IMR-90 (cell line): ENCODE results near the gene GRIN1. TPM values are rescaled to one million over a fixed set of nuclear protein-coding genes. Genes with fewer than 3 reads are reported as not detected.

Source experiments
- ATAC-seq: fragments of 200-7000 bp; cut with Tn5 transposase; 2 replicates; pipeline ENCODE4 v1.9.1; 2020; ENCODE audit warnings: low read depth, mild to moderate bottlenecking, moderate library complexity
- BruUV-seq: library from RNA; stranded (reverse); fragments of 400-500 nt; replicated peaks from 2 replicates; lab custom pipeline; 2021; lab: Mats Ljungman, UMichigan
- CTCF ChIA-PET: fragments of 300-600 bp; formaldehyde crosslinking; extraction: SDS; loops from one replicate; lab custom pipeline; 2021; ENCODE audit warnings: antibody characterized with exemption; lab: Yijun Ruan, JAX
- POLR2A ChIA-PET: fragments of 300-600 bp; sonication (Branson Sonifier 250); formaldehyde crosslinking; loops from one replicate; lab custom pipeline; 2022; ENCODE audit warnings: antibody characterized with exemption; ENCODE audit not compliant: unreplicated experiment; lab: Charles Lee
- DNase-seq: peaks from one replicate; pipeline ENCODE4 v3.0.0; 2013
- H2AFZ ChIP-seq: replicated peaks from 2 replicates; pipeline ENCODE3; 2013; ENCODE audit warnings: low read length, mild to moderate bottlenecking; ENCODE audit not compliant: poor library complexity
- H2AK5ac ChIP-seq: 2 replicates; pipeline ENCODE4 v1.6.1; 2013; ENCODE audit warnings: low read depth, low read length, inconsistent platforms
- H2AK9ac ChIP-seq: replicated peaks from 2 replicates; pipeline ENCODE3; 2013; ENCODE audit warnings: mild to moderate bottlenecking, low read depth, low read length, moderate library complexity; ENCODE audit not compliant: poor library complexity
- H2BK120ac ChIP-seq: 2 replicates; pipeline ENCODE4 v1.6.1; 2013; ENCODE audit warnings: low read depth, low read length, inconsistent platforms
- H2BK15ac ChIP-seq: 3 replicates; pipeline ENCODE4 v1.6.1; 2013; ENCODE audit warnings: low read depth, low read length, inconsistent platforms
- H2BK20ac ChIP-seq: 2 replicates; pipeline ENCODE4 v1.6.1; 2013; ENCODE audit warnings: low read depth, mild to moderate bottlenecking, inconsistent platforms, low read length, moderate library complexity
- H2BK5ac ChIP-seq: 2 replicates; pipeline ENCODE4 v1.6.1; 2013; ENCODE audit warnings: mild to moderate bottlenecking, low read depth, low read length, inconsistent platforms; ENCODE audit not compliant: poor library complexity, severe bottlenecking
- H3K14ac ChIP-seq: replicated peaks from 2 replicates; pipeline ENCODE4 v1.6.1; 2013; ENCODE audit warnings: low read depth, low read length, inconsistent platforms
- H3K18ac ChIP-seq: 2 replicates; pipeline ENCODE4 v1.6.1; 2013; ENCODE audit warnings: low read depth, low read length, control low read depth
- H3K23ac ChIP-seq: 2 replicates; pipeline ENCODE4 v1.6.1; 2013; ENCODE audit warnings: low read depth, low read length, inconsistent platforms
- H3K27ac ChIP-seq: 2 replicates; pipeline ENCODE4 v1.5.1; 2013; ENCODE audit warnings: mild to moderate bottlenecking, control low read depth, low read length; ENCODE audit not compliant: insufficient read depth
- H3K27me3 ChIP-seq: 2 replicates; pipeline ENCODE4 v1.6.1; 2013; ENCODE audit warnings: low read length; ENCODE audit not compliant: control insufficient read depth, insufficient read depth
- H3K36me3 ChIP-seq: 2 replicates; pipeline ENCODE4 v1.6.1; 2013; ENCODE audit warnings: low read length, mixed read lengths; ENCODE audit not compliant: control insufficient read depth, insufficient read depth
- H3K4ac ChIP-seq: 2 replicates; pipeline ENCODE4 v1.6.1; 2013; ENCODE audit warnings: low read depth, low read length, inconsistent platforms
- H3K4me1 ChIP-seq: 2 replicates; pipeline ENCODE4 v1.6.1; 2013; ENCODE audit warnings: low read length, mixed read lengths; ENCODE audit not compliant: control insufficient read depth, insufficient read depth
- H3K4me2 ChIP-seq: 2 replicates; pipeline ENCODE4 v1.6.1; 2013; ENCODE audit warnings: low read depth, mild to moderate bottlenecking, control low read depth, low read length, moderate library complexity
- H3K4me3 ChIP-seq: 2 replicates; pipeline ENCODE4 v1.5.1; 2013; ENCODE audit warnings: low read depth, mild to moderate bottlenecking, control low read depth, low read length, moderate library complexity; ENCODE audit not compliant: insufficient read depth
- H3K56ac ChIP-seq: 2 replicates; pipeline ENCODE4 v1.6.1; 2013; ENCODE audit warnings: low read length, inconsistent platforms; ENCODE audit not compliant: insufficient read depth; ENCODE audit errors: extremely low read depth
- H3K79me1 ChIP-seq, 2 experiments: 2 replicates each; pipeline ENCODE4 v1.6.1; 2013; ENCODE audit warnings: low read length in 2 of 2, inconsistent platforms in 1 of 2, low read depth in 1 of 2
- H3K9ac ChIP-seq: 2 replicates; pipeline ENCODE4 v1.6.1; 2013; ENCODE audit warnings: low read depth, low read length, control low read depth
- H3K9me1 ChIP-seq: 2 replicates; pipeline ENCODE4 v1.6.1; 2013; ENCODE audit warnings: low read length, inconsistent platforms; ENCODE audit not compliant: insufficient read depth
- H3K9me3 ChIP-seq: 2 replicates; pipeline ENCODE4 v1.6.1; 2013; ENCODE audit warnings: low read length; ENCODE audit not compliant: control insufficient read depth, insufficient read depth
- H4K20me1 ChIP-seq: 2 replicates; pipeline ENCODE4 v1.6.1; 2013; ENCODE audit warnings: low read length, inconsistent platforms; ENCODE audit not compliant: insufficient read depth
- H4K5ac ChIP-seq: 2 replicates; pipeline ENCODE4 v1.6.1; 2013; ENCODE audit warnings: mild to moderate bottlenecking, low read depth, low read length, control low read depth
- H4K8ac ChIP-seq, 2 experiments: 2 replicates each; pipeline ENCODE4 v1.6.1; 2013; ENCODE audit warnings: low read depth in 2 of 2, low read length in 2 of 2, control low read depth in 1 of 2, inconsistent platforms in 1 of 2
- H4K91ac ChIP-seq: 2 replicates; pipeline ENCODE4 v1.6.1; 2013; ENCODE audit warnings: low read depth, low read length, inconsistent platforms; ENCODE audit not compliant: insufficient read depth
- MAZ ChIP-seq: IDR thresholded peaks from 2 replicates; pipeline ENCODE4 v1.6.1; 2012; ENCODE audit warnings: low read depth, mild to moderate bottlenecking, low read length, improper control_type of control experiment, moderate library complexity, borderline replicate concordance
- MXI1 ChIP-seq: IDR thresholded peaks from 2 replicates; pipeline ENCODE4 v1.6.1; 2012; ENCODE audit warnings: low read depth, mild to moderate bottlenecking, low read length, moderate library complexity, borderline replicate concordance
- POLR2A ChIP-seq: IDR thresholded peaks from 2 replicates; pipeline ENCODE4 v1.6.1; 2012; ENCODE audit warnings: mild to moderate bottlenecking, low read depth, low read length
- RCOR1 ChIP-seq: IDR thresholded peaks from 2 replicates; pipeline ENCODE4 v1.6.1; 2012; ENCODE audit warnings: mild to moderate bottlenecking, low read length, improper control_type of control experiment; ENCODE audit not compliant: insufficient replicate concordance
- WGBS, 2 experiments: methylation state at CpG; one replicate each; pipeline versions ENCODE4 v1.1.5 to v1.1.7; 2013; ENCODE audit warnings: missing lambda C conversion rate in 2 of 2; ENCODE audit not compliant: insufficient read length in 1 of 2; ENCODE audit errors: extremely low coverage in 2 of 2; 5-methylcytosine and 5-hydroxymethylcytosine counted together
- dilution Hi-C: fragments of 300-500 bp; cut with HindIII; formaldehyde crosslinking; loops from one replicate; pipeline ENCODE4 v1.14.3; 2018; ENCODE audit warnings: low sequenced_read_pairs; ENCODE audit not compliant: unreplicated experiment
- in situ Hi-C: fragments of 300-500 bp; cut with MboI; formaldehyde crosslinking; loops from 3 replicates; pipeline ENCODE4 v1.14.3; 2019; ENCODE audit warnings: low sequenced_read_pairs, inconsistent platforms, mixed read lengths
- intact Hi-C: fragments of 100-400 bp; cut with micrococcal nuclease; formaldehyde crosslinking; loops from 2 replicates; pipeline ENCODE4 v1.10.0; 2022
- polyA plus RNA-seq, 3 experiments: library from polyadenylated mRNA; depleted of rRNA; stranded (reverse); fragments of >200 nt; gene quantifications; 2 replicates each; pipeline ENCODE4 v1.2.3, GENCODE V29; 2012; ENCODE audit warnings: low replicate concordance in 1 of 3
- total RNA-seq: library from RNA; depleted of rRNA; stranded (reverse); fragments of >200 nt; gene quantifications from 2 replicates; pipeline ENCODE4 v1.2.3, GENCODE V29; 2012

The GRIN1 gene
- total and polyA plus RNA-seq, 2 of the 4 experiments (the other 2 are of a cell fraction), result 0.09 TPM; not detected in 1

DNA sequence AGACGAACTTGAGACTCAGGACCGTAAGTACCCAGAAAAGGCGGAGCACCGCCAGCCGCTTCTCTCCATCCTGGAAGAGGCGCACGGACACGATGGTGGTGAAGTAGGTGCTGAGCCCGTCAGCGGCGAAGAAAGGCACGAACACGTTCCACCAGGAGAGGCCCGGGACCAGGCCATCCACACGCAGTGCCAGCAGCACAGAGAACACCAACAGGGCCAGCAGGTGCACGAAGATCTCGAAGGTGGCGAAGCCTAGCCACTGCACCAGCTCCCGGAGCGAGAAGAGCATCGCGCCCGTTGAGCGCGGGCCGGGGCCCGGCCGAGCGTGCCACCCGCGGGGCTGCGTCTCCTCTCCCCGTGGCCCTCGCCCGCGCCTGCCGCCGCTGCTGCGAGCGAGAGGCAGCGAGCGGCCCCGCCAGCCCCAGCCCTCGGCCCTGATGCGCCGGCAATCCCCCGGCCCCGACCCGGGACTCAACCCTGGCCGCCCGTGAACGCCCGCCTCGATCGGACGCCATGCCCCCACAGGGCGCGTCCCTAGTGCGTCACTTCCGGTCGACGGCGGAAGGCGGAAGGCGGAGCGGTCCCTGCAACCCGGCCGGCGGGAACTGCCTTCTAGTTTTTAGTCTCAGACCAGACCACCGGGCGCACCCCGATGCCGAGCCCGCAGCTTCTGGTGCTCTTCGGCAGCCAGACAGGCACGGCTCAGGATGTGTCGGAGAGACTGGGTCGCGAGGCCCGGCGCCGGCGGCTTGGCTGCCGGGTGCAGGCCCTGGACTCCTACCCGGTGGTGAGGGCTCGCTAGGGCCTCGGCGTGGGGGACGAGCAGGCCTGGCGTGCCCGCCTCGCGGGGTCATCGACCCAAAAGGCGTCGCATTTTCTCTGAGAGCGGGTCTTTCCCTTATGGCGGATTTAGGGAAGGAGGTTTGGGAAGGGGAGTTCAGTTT is 66.4 kb downstream of the GRIN1 start, which contains the start of the genes NDOR1 and TMEM203:
NDOR1 (plus strand) TSS at position 575 of the 944 bp plus-strand sequence; CDS start at position 653, 78 bp downstream.
TMEM203 (minus strand) TSS at position 523 of the 944 bp plus-strand sequence; CDS start at position 289, 234 bp downstream.
- ChIA-PET POLR2A (interaction anchor here (0.6 kb wide), 1 partner anchor 76 kb away, joined by 4 read pairs; no protein-coding TSS in a partner anchor), CTCF (no interaction called here)
- Histone ChIP-seq H2BK20ac (no peak within 1 kb of the TSS), H4K91ac (peak within 1 kb of the TSS; percentile 75), H3K36me3 (peaks cover 8% of the 10 kb centered on the region), H3K4me1 (peaks cover 10% of the 10 kb centered on the region), H3K9me3 (no peaks in the 10 kb centered on the region), H4K20me1 (peaks cover 9% of the 10 kb centered on the region), H4K5ac (peak within 1 kb of the TSS; percentile 76), H3K9ac (peak within 1 kb of the TSS; percentile 89), H2BK120ac (no peak within 1 kb of the TSS), H3K9me1 (0 out of 2 replicates have a peak, but pooled peaks cover 2% of the 10 kb centered on the region), H3K4ac (peak within 1 kb of the TSS; percentile 89), H2BK15ac (no peak within 1 kb of the TSS), H3K4me2 (peak within 1 kb of the TSS; percentile 99), H3K23ac (peak within 1 kb of the TSS; percentile 98), H3K79me1 (peaks cover 45 to 63% of the 10 kb centered on the region in 2 experiments), H3K27ac (peak within 1 kb of the TSS; percentile 85), H2BK5ac (peak within 1 kb of the TSS; percentile 41), H3K56ac (peak within 1 kb of the TSS; percentile 71), H3K27me3 (no peaks in the 10 kb centered on the region), H3K14ac (peak within 1 kb of the TSS; percentile 66), H2AK9ac (peak within 1 kb of the TSS; percentile 97), H4K8ac (peak within 1 kb of the TSS; percentile 94 to 98), H2AFZ (peak within 1 kb of the TSS; percentile 97), H3K4me3 (peak within 1 kb of the TSS; percentile 93), H2AK5ac (peak within 1 kb of the TSS; percentile 90), H3K18ac (no peak within 1 kb of the TSS)
- DNase-seq, result peak; percentile 77
- ATAC-seq, result peak; percentile 53
- in situ Hi-C loops, result no loop called here
- dilution Hi-C loops, result no loop called here
- WGBS, 2 experiments, result 0% methylated on average over 37 of the region's 98 CpGs; no CpG with 5 or more reads in 1 of the 2 experiments
- TF ChIP-seq MXI1, result peak; percentile 85; the same call in 1 of the 2 replicates
- TF ChIP-seq MAZ, result peak; percentile 91; the same call in 1 of the 2 replicates
- peak; percentile 77 for TF ChIP-seq POLR2A
- TF ChIP-seq RCOR1, result no peak
- intact Hi-C loops, result no loop called here
- no TSS peak for BruUV-seq
